ENCODE results near the gene NFIX.

GRCh38 chr19:13028027-13028426 is 32.8 kb downstream of the NFIX start:
- no peak for TF ChIP-seq CTCF (IDR thresholded peaks at IDR 0.05)
- no peak for TF ChIP-seq EZH2 (IDR thresholded peaks at IDR 0.05; ENCODE audit: borderline replicate concordance, insufficient read depth, low read depth, low read length, poor library complexity, severe bottlenecking)
